CD4-positive, alpha-beta memory T cell (primary cell): Measurements from ENCODE around the gene LRFN4. TPM values are rescaled to one million over a fixed set of nuclear protein-coding genes. Genes with fewer than 3 reads are reported as not detected.
A peak's percentile ranks its signal among the peaks of the same experiment; 100 is the strongest.

Experiments used
- CTCF ChIA-PET: fragments of 350-600 bp; sonication (Branson Sonifier 250); formaldehyde crosslinking; loops from one replicate; lab custom pipeline; 2021; ENCODE audit warnings: inconsistent platforms; ENCODE audit not compliant: partially characterized antibody; lab: Charles Lee
- POLR2A ChIA-PET: fragments of 350-600 bp; sonication (Branson Sonifier 250); formaldehyde crosslinking; loops from one replicate; lab custom pipeline; 2021; ENCODE audit not compliant: partially characterized antibody; lab: Charles Lee
- DNase-seq, 5 donors: peaks; one replicate each; pipeline versions ENCODE4 v3.0.0 to v3.0.0-alpha.2; 2020 to 2022; ENCODE audit warnings: mixed read lengths in 1 of 5
- H3K27ac ChIP-seq: one replicate; pipeline ENCODE4 v1.7.0; 2013; ENCODE audit warnings: low read depth, low read length
- H3K27me3 ChIP-seq: 2 replicates; pipeline ENCODE4 v1.7.0; 2013; ENCODE audit warnings: mild to moderate bottlenecking, low read length, moderate library complexity; ENCODE audit not compliant: insufficient read depth
- H3K36me3 ChIP-seq: 2 replicates; pipeline ENCODE4 v1.7.0; 2013; ENCODE audit warnings: mild to moderate bottlenecking, low read length, moderate library complexity; ENCODE audit not compliant: insufficient read depth
- H3K4me1 ChIP-seq: 2 replicates; pipeline ENCODE4 v1.7.0; 2013; ENCODE audit warnings: mild to moderate bottlenecking, low read length, moderate library complexity; ENCODE audit not compliant: insufficient read depth
- H3K4me3 ChIP-seq, 2 donors: one replicate each; pipeline ENCODE4 v1.7.0; 2013; ENCODE audit warnings: low read length in 2 of 2, mild to moderate bottlenecking in 1 of 2
- H3K9me3 ChIP-seq, 2 donors: one replicate each; pipeline ENCODE4 v1.7.0; 2013; ENCODE audit warnings: low read length in 2 of 2, control low read depth in 1 of 2; ENCODE audit not compliant: control insufficient read depth in 1 of 2
- H3K27ac Mint-ChIP-seq, 7 donors: one replicate each; pipeline ENCODE4 v1.8.0; 2020 to 2021; ENCODE audit warnings: mixed read lengths in 7 of 7, mild to moderate bottlenecking in 6 of 7, inconsistent platforms in 3 of 7, moderate library complexity in 3 of 7
- H3K27me3 Mint-ChIP-seq, 2 donors: one replicate each; pipeline ENCODE4 v1.8.0; 2020 to 2021; ENCODE audit warnings: mixed read lengths in 2 of 2
- H3K36me3 Mint-ChIP-seq, 2 donors: one replicate each; pipeline ENCODE4 v1.8.0; 2020 to 2021; ENCODE audit warnings: mixed read lengths in 2 of 2, inconsistent platforms in 1 of 2, mild to moderate bottlenecking in 1 of 2
- H3K4me1 Mint-ChIP-seq, 4 donors: one replicate each; pipeline ENCODE4 v1.8.0; 2020 to 2021; ENCODE audit warnings: mixed read lengths in 4 of 4, mild to moderate bottlenecking in 1 of 4
- H3K4me3 Mint-ChIP-seq, 8 donors: one replicate each; pipeline ENCODE4 v1.8.0; 2020 to 2021; ENCODE audit warnings: mixed read lengths in 8 of 8, mild to moderate bottlenecking in 7 of 8, moderate library complexity in 6 of 8, inconsistent platforms in 3 of 8
- H3K9me3 Mint-ChIP-seq, 8 donors: one replicate each; pipeline ENCODE4 v1.8.0; 2020 to 2021; ENCODE audit warnings: mixed read lengths in 8 of 8, mild to moderate bottlenecking in 5 of 8, inconsistent platforms in 3 of 8, moderate library complexity in 1 of 8
- intact Hi-C: fragments of 100-400 bp; cut with micrococcal nuclease; formaldehyde crosslinking; loops from one replicate; pipeline ENCODE4 v1.15.1; 2023
- polyA plus RNA-seq, 2 donors: library from polyadenylated mRNA; unstranded; fragments of 300-500 nt; fragmentation: Illumina TruSeq; gene quantifications; one replicate each; pipeline ENCODE4 v1.2.3, GENCODE V29; 2021
- total RNA-seq, 2 experiments: library from RNA; stranded (reverse); gene quantifications; one replicate each; pipeline ENCODE4 v1.2.3, GENCODE V29; 2021

LRFN4 gene
- total and polyA plus RNA-seq, 4 experiments from 2014 or later = 0.42 to 5.3 (median 4.0) TPM

GRCh38 chr11:66891851-66892660 lies 35.2 kb downstream of the LRFN4 start:
- ChIA-PET CTCF (no interaction called here), POLR2A (no interaction called here)
- no peaks in the 10 kb centered on the region for H3K4me1 Mint-ChIP-seq
- intact Hi-C loops = no loop called here
- H3K9me3 Mint-ChIP-seq = no peaks in the 10 kb centered on the region
- no peak for DNase-seq
- H3K36me3 Mint-ChIP-seq = no peaks in the 10 kb centered on the region
- Histone ChIP-seq H3K9me3 (no peaks in the 10 kb centered on the region), H3K4me3 (no peak overlapping the region), H3K4me1 (no peaks in the 10 kb centered on the region), H3K27ac (no peak overlapping the region), H3K36me3 (no peaks in the 10 kb centered on the region), H3K27me3 (no peaks in the 10 kb centered on the region)
- peaks cover 2 to 4% of the 10 kb centered on the region in 2 donors for H3K27me3 Mint-ChIP-seq
- no peak overlapping the region for H3K4me3 Mint-ChIP-seq
- peak overlapping the region in 1 of 7 donors; percentile 2 for H3K27ac Mint-ChIP-seq

GRCh38 chr11:66892911-66893310 lies 36.0 kb downstream of the LRFN4 start:
- Histone ChIP-seq H3K36me3 (no peaks in the 10 kb centered on the region), H3K9me3 (no peaks in the 10 kb centered on the region), H3K4me3 (no peak overlapping the region), H3K27ac (no peak overlapping the region), H3K27me3 (no peaks in the 10 kb centered on the region), H3K4me1 (no peaks in the 10 kb centered on the region)
- H3K27me3 Mint-ChIP-seq = peaks cover 2 to 4% of the 10 kb centered on the region in 2 donors
- no peak overlapping the region for H3K27ac Mint-ChIP-seq
- H3K36me3 Mint-ChIP-seq = no peaks in the 10 kb centered on the region
- ChIA-PET CTCF (no interaction called here), POLR2A (no interaction called here)
- no peak for DNase-seq
- no peaks in the 10 kb centered on the region for H3K9me3 Mint-ChIP-seq
- H3K4me1 Mint-ChIP-seq = no peaks in the 10 kb centered on the region
- no peak overlapping the region for H3K4me3 Mint-ChIP-seq
- intact Hi-C loops = no loop called here

GRCh38 chr11:66894141-66894540 lies 37.3 kb downstream of the LRFN4 start:
- POLR2A ChIA-PET = no interaction called here
- CTCF ChIA-PET = interaction anchor here (0.6 kb wide), 1 partner anchor 320 kb away, joined by 4 read pairs; no protein-coding TSS in a partner anchor
- H3K27ac ChIP-seq = no peak overlapping the region

GRCh38 chr11:66901964-66902390 lies 45.1 kb downstream of the LRFN4 start:
- no peak overlapping the region for H3K27ac ChIP-seq
- CTCF ChIA-PET = no interaction called here

More at GRCh38 chr11:66894141-66894540, 37.3 kb downstream of the LRFN4 start:
- Histone ChIP-seq H3K4me3 (no peak overlapping the region), H3K27me3 (no peaks in the 10 kb centered on the region), H3K9me3 (no peaks in the 10 kb centered on the region), H3K4me1 (no peaks in the 10 kb centered on the region), H3K36me3 (no peaks in the 10 kb centered on the region)
- Mint-ChIP-seq H3K4me3 (no peak overlapping the region), H3K27me3 (peaks cover 2 to 4% of the 10 kb centered on the region in 2 donors), H3K36me3 (no peaks in the 10 kb centered on the region), H3K4me1 (no peaks in the 10 kb centered on the region), H3K27ac (no peak overlapping the region), H3K9me3 (no peaks in the 10 kb centered on the region)
- no peak for DNase-seq
- intact Hi-C loops = no loop called here

GRCh38 chr11:66902486-66903177 lies 45.8 kb downstream of the LRFN4 start:
- POLR2A ChIA-PET = no interaction called here
- no peak overlapping the region for H3K4me3 ChIP-seq
- H3K4me3 Mint-ChIP-seq = no peak overlapping the region
- H3K36me3 ChIP-seq = no peaks in the 10 kb centered on the region
- H3K27me3 ChIP-seq = no peaks in the 10 kb centered on the region
- no peaks in the 10 kb centered on the region for H3K36me3 Mint-ChIP-seq
- no peaks in the 10 kb centered on the region for H3K9me3 ChIP-seq
- H3K27me3 Mint-ChIP-seq = no peaks in the 10 kb centered on the region
- CTCF ChIA-PET = no interaction called here
- intact Hi-C loops = no loop called here
- H3K4me1 ChIP-seq = no peaks in the 10 kb centered on the region
- H3K9me3 Mint-ChIP-seq = no peaks in the 10 kb centered on the region
- no peaks in the 10 kb centered on the region for H3K4me1 Mint-ChIP-seq
- H3K27ac ChIP-seq = no peak overlapping the region
- no peak overlapping the region for H3K27ac Mint-ChIP-seq
- no peak for DNase-seq

More at GRCh38 chr11:66901964-66902390, 45.1 kb downstream of the LRFN4 start:
- no peaks in the 10 kb centered on the region for H3K36me3 Mint-ChIP-seq
- Histone ChIP-seq H3K4me3 (no peak overlapping the region), H3K4me1 (no peaks in the 10 kb centered on the region), H3K27me3 (no peaks in the 10 kb centered on the region), H3K36me3 (no peaks in the 10 kb centered on the region), H3K9me3 (no peaks in the 10 kb centered on the region)
- POLR2A ChIA-PET = no interaction called here
- intact Hi-C loops = no loop called here
- no peaks in the 10 kb centered on the region for H3K9me3 Mint-ChIP-seq
- H3K27me3 Mint-ChIP-seq = no peaks in the 10 kb centered on the region
- H3K4me1 Mint-ChIP-seq = no peaks in the 10 kb centered on the region
- no peak overlapping the region for H3K4me3 Mint-ChIP-seq
- DNase-seq = no peak
- H3K27ac Mint-ChIP-seq = no peak overlapping the region

- Histone ChIP-seq H3K9me3 (no peaks in the 10 kb centered on the region), H3K27me3 (no peaks in the 10 kb centered on the region), H3K4me3 (no peak overlapping the region), H3K4me1 (no peaks in the 10 kb centered on the region), H3K36me3 (no peaks in the 10 kb centered on the region), H3K27ac (no peak overlapping the region)
- ChIA-PET CTCF (no interaction called here), POLR2A (no interaction called here)
- intact Hi-C loops = no loop called here
- Mint-ChIP-seq H3K9me3 (no peaks in the 10 kb centered on the region), H3K4me3 (no peak overlapping the region), H3K27ac (no peak overlapping the region), H3K36me3 (no peaks in the 10 kb centered on the region), H3K4me1 (no peaks in the 10 kb centered on the region), H3K27me3 (no peaks in the 10 kb centered on the region)
- DNase-seq = no peak
Observed at GRCh38 chr11:66904055-66904454, 47.2 kb downstream of the LRFN4 start.

GRCh38 chr11:66904561-66904960 lies 47.7 kb downstream of the LRFN4 start:
- POLR2A ChIA-PET = no interaction called here
- Histone ChIP-seq H3K4me3 (no peak overlapping the region), H3K4me1 (no peaks in the 10 kb centered on the region), H3K9me3 (no peaks in the 10 kb centered on the region), H3K27ac (no peak overlapping the region), H3K27me3 (no peaks in the 10 kb centered on the region), H3K36me3 (no peaks in the 10 kb centered on the region)
- no peaks in the 10 kb centered on the region for H3K27me3 Mint-ChIP-seq
- CTCF ChIA-PET = no interaction called here
- no peak for DNase-seq
- H3K4me1 Mint-ChIP-seq = no peaks in the 10 kb centered on the region
- H3K9me3 Mint-ChIP-seq = no peaks in the 10 kb centered on the region
- H3K27ac Mint-ChIP-seq = peak overlapping the region in 1 of 7 donors; percentile 50
- no peaks in the 10 kb centered on the region for H3K36me3 Mint-ChIP-seq
- intact Hi-C loops = no loop called here
- H3K4me3 Mint-ChIP-seq = no peak overlapping the region
